Limb (tissue), 2 donors: ENCODE data around the gene IARS2.
"Not testable (repeated sequence)": the region's sequence is repeated elsewhere in the genome, so short reads cannot be mapped to it uniquely, and the experiment has no call there.

ENCODE experiments used
- DNase-seq, 2 donors: peaks; one replicate each; pipeline ENCODE4 v3.0.0-alpha.2; 2016; ENCODE audit errors: extremely low spot score in 2 of 2

The IARS2 gene

DNA sequence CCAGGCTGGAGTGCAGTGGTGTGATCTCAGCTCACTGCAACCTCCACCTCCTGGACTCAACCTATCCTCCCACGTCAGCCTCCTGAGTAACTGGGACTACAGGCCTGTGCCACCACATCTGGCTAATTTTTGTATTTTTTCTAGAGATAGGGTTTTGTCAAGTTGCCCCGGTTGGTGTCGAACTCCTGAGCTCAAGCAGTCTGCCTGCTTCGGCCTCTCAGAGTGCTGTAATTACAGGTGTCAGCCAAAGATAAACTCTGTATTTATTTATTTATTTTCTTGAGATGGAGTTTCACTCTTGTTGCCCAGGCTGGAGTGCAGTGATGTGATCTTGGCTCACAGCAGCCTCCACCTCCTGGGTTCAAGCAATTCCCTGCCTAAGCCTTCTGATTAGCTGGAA lies 18.7 kb downstream of the IARS2 start:
- not testable (repeated sequence) for DNase-seq

GRCh38 chr1:220113136-220113695 lies 19.3 kb downstream of the IARS2 start:
- DNase-seq, result no peak

GRCh38 chr1:220119043-220119512 lies 25.1 kb downstream of the IARS2 start:
- no peak for DNase-seq

DNA sequence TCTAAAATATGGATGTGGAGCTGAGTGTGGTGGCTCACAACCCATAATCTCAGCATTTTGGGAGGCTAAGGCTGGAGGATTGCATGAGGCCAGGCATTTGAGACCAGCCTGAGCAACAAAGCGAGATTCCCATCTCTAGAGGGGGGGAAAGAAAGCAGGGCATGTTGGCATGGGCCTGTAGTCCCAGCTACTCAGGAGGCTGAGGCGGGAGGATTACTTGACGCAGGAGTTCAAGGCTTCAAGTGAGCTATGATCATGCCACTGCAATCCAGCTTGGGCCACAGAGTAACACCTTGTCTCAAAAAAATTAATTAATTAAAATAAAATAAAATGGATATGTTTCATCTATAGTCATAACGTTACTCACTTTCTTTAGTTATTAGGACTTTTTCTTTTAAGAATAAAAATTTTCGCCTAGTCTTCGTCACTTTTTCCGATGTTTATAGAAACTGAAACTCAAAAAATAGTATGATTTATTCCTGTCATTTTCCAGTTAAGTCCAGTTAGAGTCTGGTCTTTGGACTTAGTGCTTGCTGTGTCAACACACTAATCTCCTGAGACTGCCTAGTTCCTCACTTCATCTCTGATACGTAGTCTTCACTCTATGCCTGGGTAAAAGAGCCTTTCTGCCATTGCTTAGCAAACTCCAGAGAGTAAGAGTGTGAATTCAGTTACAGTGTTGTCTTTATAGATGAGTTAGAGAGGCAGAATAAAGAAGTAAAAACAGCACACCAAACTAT lies 28.0 kb downstream of the IARS2 start:
- DNase-seq, result no peak

DNA sequence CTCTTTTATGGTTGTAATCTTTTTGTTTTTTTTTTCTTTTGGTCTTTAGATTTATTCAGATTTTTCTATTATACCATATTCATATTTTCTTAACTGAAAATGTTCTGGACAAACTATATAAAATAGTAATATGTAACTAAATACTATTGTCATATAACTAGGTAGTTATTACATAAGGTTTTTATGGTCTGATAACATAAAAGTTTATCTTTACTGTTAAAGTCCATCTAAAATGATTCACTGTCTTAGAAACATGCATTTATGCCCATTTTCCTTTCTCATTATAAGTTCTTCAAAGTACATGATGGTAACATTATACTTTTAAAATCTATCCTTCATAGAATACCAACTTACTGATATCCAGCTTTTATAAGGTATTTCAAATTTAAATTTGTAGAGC lies 29.1 kb downstream of the IARS2 start:
- no peak for DNase-seq

DNA sequence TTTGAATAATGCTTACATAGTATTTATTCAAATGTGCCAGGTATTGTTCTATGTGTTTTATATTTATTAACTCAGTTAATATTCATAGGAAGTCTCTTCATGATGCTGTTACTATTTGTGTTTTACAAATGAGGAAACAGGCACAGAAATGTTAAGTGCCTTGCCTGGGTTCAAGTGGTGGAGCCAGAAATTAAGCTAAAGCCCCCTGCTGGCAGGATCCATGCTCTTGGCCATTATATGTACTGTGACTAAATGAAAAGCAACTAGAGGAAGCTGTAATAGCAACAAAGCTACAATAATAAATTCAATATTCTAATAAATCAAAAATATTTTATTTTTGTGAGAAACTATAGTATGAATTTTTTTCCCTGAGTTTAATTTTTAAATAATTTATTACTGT lies 30.0 kb downstream of the IARS2 start:
- no peak for DNase-seq

- DNase-seq, result no peak
Observed at GRCh38 chr1:220124542-220124941, 30.6 kb downstream of the IARS2 start.

DNA sequence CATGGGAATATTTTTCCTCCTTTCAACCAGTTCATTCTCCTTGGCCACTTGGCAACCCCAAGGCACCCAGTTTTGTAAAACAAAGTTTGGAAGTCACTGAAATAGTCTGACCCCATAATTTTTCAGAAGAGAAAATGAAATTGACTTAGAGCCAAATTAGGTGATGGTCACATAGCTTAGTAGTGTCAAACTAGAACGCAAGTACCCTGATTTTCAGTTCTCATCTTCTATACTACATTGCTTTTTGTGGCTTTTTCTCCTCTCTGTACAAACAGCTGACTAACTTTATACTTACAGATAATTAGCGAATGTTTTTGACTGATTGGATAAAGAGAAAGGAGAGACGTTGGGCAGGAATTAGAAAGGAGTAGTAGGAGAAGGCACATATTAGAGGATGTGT lies 33.1 kb downstream of the IARS2 start:
- no peak for DNase-seq

GRCh38 chr1:220129479-220130210 lies 35.7 kb downstream of the IARS2 start:
- DNase-seq, result no peak

DNA sequence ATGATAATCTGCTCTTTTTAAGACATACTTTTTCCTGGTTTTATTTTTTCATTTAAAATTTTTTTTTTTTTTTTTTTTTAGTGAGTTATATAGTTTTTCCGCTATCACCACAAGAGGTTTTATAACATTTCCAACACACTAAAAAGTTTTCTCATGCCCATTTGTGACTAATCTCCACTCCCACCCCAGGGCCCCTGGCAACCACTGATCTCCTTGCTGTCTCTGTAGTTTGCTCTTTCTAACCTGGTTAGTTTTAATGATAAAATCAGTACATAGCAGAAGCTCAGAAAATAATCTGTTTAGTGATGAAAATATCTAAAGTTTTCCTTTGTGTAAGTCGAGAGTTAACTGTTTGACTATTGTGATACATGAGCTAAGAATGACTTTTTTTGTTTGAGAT lies 41.8 kb downstream of the IARS2 start:
- DNase-seq, result no peak

- DNase-seq, result peak in 1 of 2 donors; percentile 29
Observed at GRCh38 chr1:220137019-220137786, 43.3 kb downstream of the IARS2 start.

DNA sequence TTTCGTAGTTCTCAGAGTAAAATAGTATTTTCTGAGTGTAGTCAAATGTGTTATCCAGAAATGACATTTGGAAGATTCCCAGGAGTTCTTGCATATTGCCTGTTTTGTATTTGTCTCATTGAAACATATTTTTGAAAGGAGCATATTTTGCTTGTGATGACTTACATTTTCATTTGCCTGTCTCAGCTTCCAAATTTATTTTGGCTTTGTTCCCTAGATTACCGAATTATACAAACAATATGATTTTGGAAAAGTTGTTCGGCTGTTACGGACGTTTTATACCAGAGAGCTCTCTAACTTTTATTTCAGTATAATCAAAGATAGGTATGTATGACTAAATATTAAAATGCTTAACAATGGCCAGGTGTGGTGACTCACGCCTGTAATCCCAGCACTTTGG lies 46.0 kb downstream of the IARS2 start:
- DNase-seq, result no peak

DNA sequence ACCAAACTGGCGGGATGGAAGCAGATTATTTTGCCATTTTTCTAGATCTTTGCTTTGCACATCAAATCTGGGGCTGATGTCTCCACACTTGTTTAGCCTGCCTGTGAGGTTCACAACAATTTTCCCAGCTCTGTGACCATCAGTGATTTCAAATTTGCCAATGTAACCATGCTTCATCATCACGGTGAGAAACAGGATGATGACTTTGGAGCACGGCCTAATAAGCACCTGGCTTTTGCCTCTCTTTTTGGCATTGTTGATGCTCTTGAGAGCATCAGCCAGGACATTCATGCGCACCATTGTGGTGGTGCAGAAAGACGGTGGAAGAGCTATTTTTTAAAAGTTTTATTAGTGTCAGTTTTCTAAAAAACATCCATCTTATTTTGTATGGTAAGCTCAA lies 50.1 kb downstream of the IARS2 start:
- DNase-seq, result no peak

- no peak for DNase-seq
Observed at GRCh38 chr1:220149742-220150141, 55.8 kb downstream of the IARS2 start.

DNA sequence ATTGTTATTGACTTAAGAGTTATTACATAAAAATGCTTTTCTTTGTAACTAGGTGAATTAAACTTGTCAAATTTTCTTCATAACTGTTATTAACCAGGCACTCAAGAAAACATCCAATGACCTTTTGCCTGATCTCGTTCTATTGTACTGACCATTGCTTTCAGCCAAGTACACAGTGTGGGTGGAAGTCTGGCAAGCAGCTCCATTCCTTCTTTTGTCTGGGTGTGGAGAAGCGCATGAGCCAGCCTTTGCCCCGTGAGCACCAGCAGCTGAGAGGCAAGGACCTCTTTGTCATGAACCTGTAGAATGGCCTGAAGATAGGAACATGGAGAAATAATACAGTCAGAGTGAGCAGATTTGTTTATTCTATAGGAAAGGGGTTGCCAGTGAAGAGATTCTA lies 57.5 kb downstream of the IARS2 start:
- no peak for DNase-seq

- DNase-seq, result no peak
Observed at GRCh38 chr1:220153147-220153546, 59.2 kb downstream of the IARS2 start.

DNA sequence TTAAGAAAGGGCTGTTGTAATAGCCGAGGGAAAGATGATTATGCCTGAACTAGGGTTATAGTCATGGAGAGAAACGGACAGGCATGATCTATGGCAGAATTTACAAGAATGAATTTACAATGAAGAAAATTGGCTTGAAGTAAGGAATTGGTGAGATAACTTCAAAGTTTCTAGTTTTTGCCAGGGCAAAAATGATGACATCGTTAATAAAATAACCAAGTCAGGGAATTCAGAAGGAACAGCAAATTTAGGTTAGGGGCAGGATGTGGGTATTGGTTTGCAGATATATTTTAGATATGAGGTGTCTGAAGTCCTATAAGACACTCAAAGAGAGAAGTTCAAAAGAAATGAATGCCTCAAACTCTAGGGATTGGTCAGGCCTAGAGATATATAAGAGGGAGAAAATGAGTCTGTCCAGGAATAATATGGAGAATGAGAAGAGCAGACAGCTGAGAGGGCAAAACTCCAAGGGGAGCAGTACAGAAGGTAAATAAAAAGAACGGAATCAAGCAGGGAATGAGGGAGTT lies 62.8 kb downstream of the IARS2 start:
- no peak for DNase-seq

DNA sequence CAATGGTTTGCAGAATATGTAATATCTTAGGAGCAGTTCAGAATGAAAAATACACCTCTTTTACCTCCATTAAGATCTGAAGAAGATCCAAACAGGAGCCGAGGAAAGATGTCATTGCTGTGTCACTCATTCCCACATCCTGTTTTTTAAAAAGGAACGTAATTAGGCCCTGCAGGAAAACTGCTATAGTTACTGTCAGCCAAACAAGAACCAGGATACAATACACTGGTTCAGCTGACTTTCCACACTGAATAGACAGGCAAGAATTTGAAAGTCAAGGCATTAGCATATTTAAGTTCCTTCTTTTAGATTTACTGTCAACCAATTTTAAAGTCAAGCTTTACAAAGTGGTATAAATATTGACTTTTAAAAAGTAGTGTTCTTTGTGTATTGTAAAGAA lies 63.8 kb downstream of the IARS2 start:
- DNase-seq, result no peak

DNA sequence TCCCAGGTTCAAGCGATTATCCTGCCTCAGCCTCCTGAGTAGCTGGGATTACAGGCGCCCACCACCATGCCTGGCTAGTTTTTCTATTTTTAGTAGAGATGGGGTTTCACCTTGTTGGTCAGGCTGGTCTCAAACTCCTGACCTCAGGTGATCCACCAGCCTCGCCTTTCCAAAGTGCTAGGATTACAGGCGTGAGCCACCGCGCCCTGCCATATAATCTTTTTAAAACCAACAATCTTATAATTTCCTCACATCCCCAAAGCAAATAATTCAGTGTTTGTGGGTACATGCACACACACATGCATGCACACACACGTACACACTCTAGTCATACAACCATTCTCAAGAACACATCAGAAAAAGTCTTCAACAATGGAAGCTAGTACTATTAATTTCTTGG lies 64.6 kb downstream of the IARS2 start:
- not testable (repeated sequence) for DNase-seq

GRCh38 chr1:220159041-220159440 lies 65.1 kb downstream of the IARS2 start:
- no peak for DNase-seq

GRCh38 chr1:220160027-220160426 lies 66.1 kb downstream of the IARS2 start:
- DNase-seq, result no peak

- DNase-seq, result peak in 1 of 2 donors; percentile 52
Observed at GRCh38 chr1:220164116-220164515, 70.2 kb downstream of the IARS2 start.
